Esophagus muscularis mucosa (tissue), 4 donors: ENCODE results near the gene SLC35F6. TPM values are rescaled to one million over a fixed set of nuclear protein-coding genes. Genes with fewer than 3 reads are reported as not detected.

Source experiments
- DNase-seq: peaks from one replicate; pipeline ENCODE4 v3.0.0-alpha.2; 2017; ENCODE audit errors: extremely low spot score
- H3K27ac ChIP-seq, 4 donors: fragments of 200-600 bp; sonication (generic); replicated peaks in 1 of 4; 1 replicate in 3 of 4; 2 replicates in 1 of 4; pipeline ENCODE4 v1.5.1; 2016 to 2019; ENCODE audit warnings: mild to moderate bottlenecking in 1 of 4
- H3K27me3 ChIP-seq, 4 donors: fragments of 200-600 bp; sonication (generic); one replicate each; pipeline versions ENCODE4 v1.5.1 to v1.6.0; 2016 to 2019
- H3K36me3 ChIP-seq, 4 donors: fragments of 200-600 bp; sonication (generic); one replicate each; pipeline ENCODE4 v1.5.1; 2016 to 2019
- H3K4me1 ChIP-seq, 4 donors: fragments of 200-600 bp; sonication (generic); one replicate each; pipeline ENCODE4 v1.5.1; 2016 to 2019
- H3K4me3 ChIP-seq, 4 donors: fragments of 200-600 bp; sonication (generic); 1 replicate in 2 of 4; 2 replicates in 2 of 4; pipeline ENCODE4 v1.5.1; 2016 to 2019; ENCODE audit warnings: mild to moderate bottlenecking in 4 of 4, moderate library complexity in 1 of 4
- H3K9me3 ChIP-seq, 4 donors: fragments of 200-600 bp; sonication (generic); 1 replicate in 3 of 4; 2 replicates in 1 of 4; pipeline ENCODE4 v1.5.1; 2016 to 2019
- EP300 ChIP-seq: sonication (generic); formaldehyde crosslinking; IDR thresholded peaks from one replicate; pipeline ENCODE4 v1.6.1; 2017; ENCODE audit warnings: antibody characterized with exemption
- POLR2A ChIP-seq: fragments of 450-650 bp; IDR thresholded peaks from one replicate; pipeline ENCODE4 v1.6.1; 2017; ENCODE audit warnings: antibody characterized with exemption, moderate library complexity, mild to moderate bottlenecking, low read depth
- POLR2AphosphoS5 ChIP-seq, 2 donors: sonication (generic); formaldehyde crosslinking; IDR thresholded peaks; one replicate each; pipeline ENCODE4 v1.6.1; 2017; ENCODE audit warnings: antibody characterized with exemption in 2 of 2
- WGBS: methylation state at CpG from one replicate; pipeline ENCODE4 v1.1.5; 2018; 5-methylcytosine and 5-hydroxymethylcytosine counted together
- intact Hi-C: fragments of 100-400 bp; cut with DNase I; formaldehyde crosslinking; loops from one replicate; pipeline ENCODE4 v1.15.1; 2023
- total RNA-seq, 4 donors: library from RNA; depleted of rRNA; stranded (reverse); fragments of >200 nt; gene quantifications; one replicate each; pipeline versions ENCODE4 v1.1.0 to v1.2.1, GENCODE V29; 2016
- TF ChIP-seq, protein P1 (sequence below), 3 experiments: fragments of 200-600 bp in 2 of 3; fragments of 450-650 bp in 1 of 3; sonication (generic) in 2 of 3; IDR thresholded peaks; one replicate each; pipeline ENCODE4 v1.5.1; 2017 to 2019; ENCODE audit warnings: antibody characterized with exemption in 3 of 3, mild to moderate bottlenecking in 2 of 3, moderate library complexity in 1 of 3

The SLC35F6 gene
- total RNA-seq, 4 donors from 2014 or later = 31.6 to 50.7 (median 41.3) TPM

DNA sequence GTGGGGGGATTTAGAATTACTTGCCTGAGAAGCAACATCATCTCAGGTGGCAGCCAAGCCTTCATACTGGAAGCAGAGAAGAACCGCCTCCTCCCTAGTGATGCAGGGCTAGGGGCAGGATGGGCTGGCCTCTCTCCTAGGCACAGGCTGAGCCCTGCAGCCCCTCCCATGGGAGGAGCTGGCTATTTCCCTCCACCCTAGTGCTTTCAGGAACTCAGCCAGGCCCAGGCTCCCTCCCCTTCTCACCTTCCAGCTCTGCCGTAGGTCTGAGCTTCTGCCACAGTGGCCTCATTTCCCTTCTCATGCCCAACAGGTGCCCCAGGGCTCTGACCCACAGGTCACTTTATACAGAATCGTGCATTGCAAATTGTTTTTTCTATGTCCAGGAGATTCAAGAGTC, 52.8 kb downstream of the SLC35F6 start:
- H3K4me1 ChIP-seq = no peaks in the 10 kb centered on the region
- TF ChIP-seq, protein P1, sequence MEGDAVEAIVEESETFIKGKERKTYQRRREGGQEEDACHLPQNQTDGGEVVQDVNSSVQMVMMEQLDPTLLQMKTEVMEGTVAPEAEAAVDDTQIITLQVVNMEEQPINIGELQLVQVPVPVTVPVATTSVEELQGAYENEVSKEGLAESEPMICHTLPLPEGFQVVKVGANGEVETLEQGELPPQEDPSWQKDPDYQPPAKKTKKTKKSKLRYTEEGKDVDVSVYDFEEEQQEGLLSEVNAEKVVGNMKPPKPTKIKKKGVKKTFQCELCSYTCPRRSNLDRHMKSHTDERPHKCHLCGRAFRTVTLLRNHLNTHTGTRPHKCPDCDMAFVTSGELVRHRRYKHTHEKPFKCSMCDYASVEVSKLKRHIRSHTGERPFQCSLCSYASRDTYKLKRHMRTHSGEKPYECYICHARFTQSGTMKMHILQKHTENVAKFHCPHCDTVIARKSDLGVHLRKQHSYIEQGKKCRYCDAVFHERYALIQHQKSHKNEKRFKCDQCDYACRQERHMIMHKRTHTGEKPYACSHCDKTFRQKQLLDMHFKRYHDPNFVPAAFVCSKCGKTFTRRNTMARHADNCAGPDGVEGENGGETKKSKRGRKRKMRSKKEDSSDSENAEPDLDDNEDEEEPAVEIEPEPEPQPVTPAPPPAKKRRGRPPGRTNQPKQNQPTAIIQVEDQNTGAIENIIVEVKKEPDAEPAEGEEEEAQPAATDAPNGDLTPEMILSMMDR (IDR thresholded peaks at IDR 0.05) = no peak
- TF ChIP-seq POLR2AphosphoS5 (IDR thresholded peaks at IDR 0.05) = no peak
- H3K4me3 ChIP-seq = no peak overlapping the region
- no peak overlapping the region for H3K27ac ChIP-seq
- DNase-seq = no peak
- H3K27me3 ChIP-seq = peaks cover 0 to 54% (median 0%) of the 10 kb centered on the region in 4 donors
- H3K36me3 ChIP-seq = no peaks in the 10 kb centered on the region
- intact Hi-C loops = no loop called here
- WGBS = 42% methylated on average over 3 of the region's 3 CpGs
- no peaks in the 10 kb centered on the region for H3K9me3 ChIP-seq

DNA sequence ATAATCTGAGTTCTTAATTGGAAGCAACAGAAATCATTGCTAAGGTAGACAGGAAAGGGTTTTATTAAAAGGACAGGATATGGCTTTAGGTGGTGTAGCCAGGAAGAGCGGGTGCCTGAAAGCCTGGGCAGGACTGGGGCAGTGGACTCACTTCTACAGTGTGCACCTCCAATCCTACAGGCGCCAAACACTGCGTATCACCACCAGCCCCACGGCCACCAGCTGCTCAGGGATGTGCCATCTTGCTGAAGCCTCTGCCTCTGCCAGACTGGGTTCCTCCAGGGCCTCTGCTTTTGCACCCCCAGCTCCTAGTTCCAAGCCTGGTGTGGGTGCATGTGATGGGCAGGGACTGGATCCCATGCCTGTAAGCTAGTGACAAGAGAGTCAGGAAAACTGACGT, 54.2 kb downstream of the SLC35F6 start:
- DNase-seq = no peak
- Histone ChIP-seq H3K4me3 (no peak overlapping the region), H3K36me3 (no peaks in the 10 kb centered on the region), H3K4me1 (no peaks in the 10 kb centered on the region), H3K9me3 (no peaks in the 10 kb centered on the region), H3K27me3 (peaks cover 0 to 44% (median 0%) of the 10 kb centered on the region in 4 donors), H3K27ac (no peak overlapping the region)
- 82% methylated on average over 5 of the region's 5 CpGs for WGBS
- intact Hi-C loops = no loop called here
- TF ChIP-seq, protein P1 (IDR thresholded peaks at IDR 0.05) = no peak
- TF ChIP-seq POLR2A (no peak), POLR2AphosphoS5 (IDR thresholded peaks at IDR 0.05) (no peak), EP300 (no peak)

- TF ChIP-seq POLR2AphosphoS5 (IDR thresholded peaks at IDR 0.05) (no peak), EP300 (no peak), POLR2A (no peak)
- TF ChIP-seq, protein P1 (IDR thresholded peaks at IDR 0.05) = no peak
- no peaks in the 10 kb centered on the region for H3K4me1 ChIP-seq
- H3K9me3 ChIP-seq = no peaks in the 10 kb centered on the region
- intact Hi-C loops = no loop called here
- H3K36me3 ChIP-seq = no peaks in the 10 kb centered on the region
- no peak overlapping the region for H3K4me3 ChIP-seq
- WGBS = 78% methylated on average over 6 of the region's 6 CpGs
- H3K27me3 ChIP-seq = peaks cover 0 to 38% (median 0%) of the 10 kb centered on the region in 4 donors
- no peak overlapping the region for H3K27ac ChIP-seq
- DNase-seq = no peak
Measured at GRCh38 chr2:26818972-26819371, 54.9 kb downstream of the SLC35F6 start.

DNA sequence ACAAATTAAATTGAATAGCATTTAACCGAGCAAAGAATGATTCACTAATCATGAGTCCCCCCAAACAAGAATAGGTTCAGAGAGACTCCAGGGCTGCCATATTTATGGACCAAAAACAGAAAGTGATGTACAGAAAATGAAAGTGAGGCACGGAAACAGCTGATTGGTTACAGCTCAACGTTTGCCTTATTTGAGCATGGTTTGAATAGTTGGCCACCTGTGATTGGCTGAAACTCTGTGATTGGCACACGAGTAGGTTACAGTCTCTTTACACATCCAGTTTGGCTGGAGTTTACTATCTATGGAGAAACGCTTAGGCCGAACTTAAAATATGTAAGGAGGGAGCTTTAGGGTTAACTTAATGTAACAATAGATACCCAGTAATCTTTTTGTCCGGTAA, 56.8 kb downstream of the SLC35F6 start:
- intact Hi-C loops = no loop called here
- 87% methylated on average over 7 of the region's 7 CpGs for WGBS
- H3K36me3 ChIP-seq = no peaks in the 10 kb centered on the region
- H3K9me3 ChIP-seq = no peaks in the 10 kb centered on the region
- H3K4me1 ChIP-seq = no peaks in the 10 kb centered on the region
- no peak for DNase-seq
- H3K27me3 ChIP-seq = peaks cover 0 to 29% (median 0%) of the 10 kb centered on the region in 4 donors
- TF ChIP-seq, protein P1 (IDR thresholded peaks at IDR 0.05) = no peak
- no peak for TF ChIP-seq EP300
- TF ChIP-seq POLR2AphosphoS5 (IDR thresholded peaks at IDR 0.05) = no peak
- no peak for TF ChIP-seq POLR2A
- H3K27ac ChIP-seq = no peak overlapping the region
- H3K4me3 ChIP-seq = no peak overlapping the region

DNA sequence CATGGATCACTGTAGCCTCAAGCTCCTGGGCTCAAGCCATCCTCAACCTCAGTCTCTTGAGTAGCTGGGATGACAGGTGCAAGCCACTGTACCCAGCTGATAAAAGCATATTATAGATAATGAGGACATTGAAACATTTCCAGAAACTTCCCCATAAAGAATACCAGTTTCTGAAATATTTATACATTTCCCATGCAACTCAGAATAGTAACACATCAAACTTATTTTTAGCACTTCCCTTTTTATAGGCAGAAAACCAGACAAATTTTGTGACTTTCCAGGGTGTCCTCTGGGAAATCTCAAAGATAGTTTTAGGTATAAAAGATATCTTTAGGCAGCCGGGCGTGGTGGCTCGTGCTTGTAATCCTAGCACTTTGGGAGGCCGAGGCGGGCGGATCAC, 58.8 kb downstream of the SLC35F6 start:
- no peaks in the 10 kb centered on the region for H3K4me1 ChIP-seq
- H3K9me3 ChIP-seq = no peaks in the 10 kb centered on the region
- intact Hi-C loops = no loop called here
- no peaks in the 10 kb centered on the region for H3K36me3 ChIP-seq
- no peak overlapping the region for H3K4me3 ChIP-seq
- 98% methylated on average over 6 of the region's 6 CpGs for whole genome bisulfite sequencing
- peaks cover 0 to 20% (median 0%) of the 10 kb centered on the region in 4 donors for H3K27me3 ChIP-seq
- TF ChIP-seq EP300 = no peak
- TF ChIP-seq, protein P1 (IDR thresholded peaks at IDR 0.05) = no peak
- TF ChIP-seq POLR2A = no peak
- TF ChIP-seq POLR2AphosphoS5 (IDR thresholded peaks at IDR 0.05) = no peak
- H3K27ac ChIP-seq = no peak overlapping the region
- no peak for DNase-seq
